ENCODE data around the gene KRT32.

GRCh38 chr17:41505809-41506767 lies 38.9 kb upstream of the KRT32 start:
- no peak for TF ChIP-seq POLR2A (IDR thresholded peaks at IDR 0.05; ENCODE audit: low read length)
- no peak for TF ChIP-seq GATA1 (IDR thresholded peaks at IDR 0.05; ENCODE audit: low read depth, low read length)
